ENCODE measurements around the gene ZBTB7C.
A peak's percentile ranks its signal among the peaks of the same experiment; 100 is the strongest.

ZBTB7C gene

GRCh38 chr18:48270929-48271328, 138.3 kb downstream of the ZBTB7C start:
- TF ChIP-seq, protein P1, sequence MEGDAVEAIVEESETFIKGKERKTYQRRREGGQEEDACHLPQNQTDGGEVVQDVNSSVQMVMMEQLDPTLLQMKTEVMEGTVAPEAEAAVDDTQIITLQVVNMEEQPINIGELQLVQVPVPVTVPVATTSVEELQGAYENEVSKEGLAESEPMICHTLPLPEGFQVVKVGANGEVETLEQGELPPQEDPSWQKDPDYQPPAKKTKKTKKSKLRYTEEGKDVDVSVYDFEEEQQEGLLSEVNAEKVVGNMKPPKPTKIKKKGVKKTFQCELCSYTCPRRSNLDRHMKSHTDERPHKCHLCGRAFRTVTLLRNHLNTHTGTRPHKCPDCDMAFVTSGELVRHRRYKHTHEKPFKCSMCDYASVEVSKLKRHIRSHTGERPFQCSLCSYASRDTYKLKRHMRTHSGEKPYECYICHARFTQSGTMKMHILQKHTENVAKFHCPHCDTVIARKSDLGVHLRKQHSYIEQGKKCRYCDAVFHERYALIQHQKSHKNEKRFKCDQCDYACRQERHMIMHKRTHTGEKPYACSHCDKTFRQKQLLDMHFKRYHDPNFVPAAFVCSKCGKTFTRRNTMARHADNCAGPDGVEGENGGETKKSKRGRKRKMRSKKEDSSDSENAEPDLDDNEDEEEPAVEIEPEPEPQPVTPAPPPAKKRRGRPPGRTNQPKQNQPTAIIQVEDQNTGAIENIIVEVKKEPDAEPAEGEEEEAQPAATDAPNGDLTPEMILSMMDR (IDR thresholded peaks at IDR 0.05; ENCODE audit: insufficient read depth, low read depth, low read length, missing control alignments), result no peak
- H3K4me3 ChIP-seq (ENCODE audit: low read length), result no peak overlapping the region
- DNase-seq (ENCODE audit: low read depth), result no peak

GRCh38 chr18:48265328-48265727, 143.9 kb downstream of the ZBTB7C start:
- H3K4me3 ChIP-seq (ENCODE audit: low read length), result no peak overlapping the region
- no peak for DNase-seq (ENCODE audit: low read depth)
- TF ChIP-seq, protein P1 (IDR thresholded peaks at IDR 0.05; ENCODE audit: insufficient read depth, low read depth, low read length, missing control alignments), result no peak

DNA sequence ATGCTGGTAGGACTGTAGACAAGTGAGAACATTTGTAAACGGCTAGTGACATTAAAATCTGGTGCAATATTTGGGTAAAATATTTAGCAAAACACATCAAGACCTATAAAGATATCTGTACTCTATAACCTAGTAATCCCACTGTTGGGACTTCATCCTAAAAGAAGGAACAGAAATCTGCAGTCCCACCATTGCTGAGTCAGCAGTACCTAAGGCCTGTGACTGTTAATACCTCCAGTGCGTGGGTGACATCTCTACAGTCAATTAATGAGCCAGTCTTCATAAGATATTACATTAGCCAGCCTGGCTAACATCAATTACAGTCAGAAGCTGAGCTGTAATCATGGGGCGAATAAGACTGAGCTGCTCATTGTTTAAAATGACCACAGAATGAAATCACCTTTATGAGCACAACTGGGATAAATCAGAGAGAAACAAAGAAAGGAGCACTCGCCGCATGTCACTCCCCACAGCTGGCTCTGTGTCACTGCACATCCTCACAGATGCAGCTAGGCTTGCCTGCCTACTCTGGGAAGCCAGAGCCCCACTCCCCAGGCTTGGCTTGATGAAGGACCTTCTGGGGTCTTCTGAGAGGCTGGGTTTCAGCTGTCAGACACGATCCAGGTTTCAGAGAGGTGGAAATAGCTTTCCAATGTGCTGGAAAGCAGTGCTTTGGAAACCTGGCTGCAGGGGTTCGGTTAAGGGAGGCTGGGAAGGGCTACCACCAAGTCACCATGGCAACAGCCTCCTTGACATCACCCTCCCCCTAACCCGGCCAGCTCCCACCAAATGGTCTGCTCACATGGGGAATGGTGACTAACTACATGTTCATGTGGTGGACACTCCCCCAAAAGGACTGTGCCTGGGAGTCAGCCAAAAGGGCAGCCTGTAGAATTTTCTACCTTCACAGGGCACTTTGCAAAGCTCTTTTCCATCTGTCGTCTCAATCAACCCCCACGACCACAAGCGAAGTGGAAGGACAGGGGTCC, 145.0 kb downstream of the ZBTB7C start:
- peak; percentile 50 for DNase-seq (ENCODE audit: low read depth)
- TF ChIP-seq, protein P1 (IDR thresholded peaks at IDR 0.05; ENCODE audit: insufficient read depth, low read depth, low read length, missing control alignments), result no peak

GRCh38 chr18:48263192-48263853, 145.9 kb downstream of the ZBTB7C start:
- DNase-seq (ENCODE audit: low read depth), result no peak
- no peak overlapping the region for H3K4me3 ChIP-seq (ENCODE audit: low read length)
- TF ChIP-seq, protein P1 (IDR thresholded peaks at IDR 0.05; ENCODE audit: insufficient read depth, low read depth, low read length, missing control alignments), result no peak

More for the DNA sequence above, 145.0 kb downstream of the ZBTB7C start:
- H3K4me3 ChIP-seq (ENCODE audit: low read length), result no peak overlapping the region

DNA sequence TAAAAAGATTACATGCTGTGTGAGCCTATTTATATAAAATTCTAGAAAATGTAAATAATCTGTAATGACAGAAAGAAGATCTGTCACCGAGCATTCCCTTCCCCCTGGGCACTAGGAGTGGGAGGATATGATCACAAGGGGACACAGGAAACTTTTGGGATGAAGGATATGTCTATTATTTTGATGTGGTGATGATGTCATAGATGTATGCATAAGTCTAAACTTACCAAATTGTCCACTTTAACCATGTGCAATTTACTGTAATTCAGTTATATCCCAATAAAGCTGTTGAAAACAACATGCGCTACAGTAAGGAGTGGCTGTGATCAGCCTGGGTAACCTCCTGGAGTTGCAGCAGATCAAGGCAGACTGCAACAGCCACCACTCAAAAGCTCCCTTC, 148.9 kb downstream of the ZBTB7C start:
- DNase-seq (ENCODE audit: low read depth), result no peak
- no peak overlapping the region for H3K4me3 ChIP-seq (ENCODE audit: low read length)
- TF ChIP-seq, protein P1 (IDR thresholded peaks at IDR 0.05; ENCODE audit: insufficient read depth, low read depth, low read length, missing control alignments), result no peak

DNA sequence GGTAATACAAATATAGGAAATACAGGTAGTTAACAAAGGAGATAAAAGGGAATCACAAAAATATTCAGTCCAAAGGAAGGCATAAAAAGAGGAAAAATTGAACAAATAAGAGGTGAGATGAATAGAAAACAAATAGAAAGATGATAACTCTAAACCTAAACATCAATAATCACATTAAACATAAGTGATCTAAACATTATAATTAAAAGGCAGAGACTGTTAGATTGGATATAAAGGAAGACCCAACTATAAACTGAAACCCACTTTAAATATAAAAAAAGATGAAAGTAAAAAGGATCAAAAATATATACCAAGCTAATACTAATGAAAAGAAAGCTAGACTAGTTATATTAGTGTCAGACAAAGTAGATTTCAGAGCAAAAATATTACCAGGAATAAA, 152.3 kb downstream of the ZBTB7C start:
- no peak for DNase-seq (ENCODE audit: low read depth)
- no peak overlapping the region for H3K4me3 ChIP-seq (ENCODE audit: low read length)
- TF ChIP-seq, protein P1 (IDR thresholded peaks at IDR 0.05; ENCODE audit: insufficient read depth, low read depth, low read length, missing control alignments), result no peak
